CD4-positive, alpha-beta T cell treated with Interleukin-15 for 1 hour (primary cell): ENCODE measurements around the gene ANKRD6.
"Not testable (repeated sequence)": the region's sequence is repeated elsewhere in the genome, so short reads cannot be mapped to it uniquely, and the experiment has no call there.

Experiments used
- DNase-seq: peaks from one replicate; pipeline ENCODE4 v3.0.0-alpha.2; 2020

ANKRD6 gene

GRCh38 chr6:89432875-89433251 lies at the start of gene ANKRD6:
ANKRD6 (plus strand) TSS chr6:89433152; CDS start chr6:89566977, 133,825 bp downstream.
- DNase-seq: peak; percentile 78

- DNase-seq: no peak
Measured at GRCh38 chr6:89385156-89385667, 47.7 kb upstream of the ANKRD6 start.

GRCh38 chr6:89385846-89386245 lies 47.1 kb upstream of the ANKRD6 start:
- DNase-seq: no peak

- no peak for DNase-seq
Measured at GRCh38 chr6:89386917-89387491, 45.9 kb upstream of the ANKRD6 start.

GRCh38 chr6:89387516-89388201 lies 45.3 kb upstream of the ANKRD6 start:
- DNase-seq: no peak

GRCh38 chr6:89388846-89389245 lies 44.1 kb upstream of the ANKRD6 start:
- DNase-seq: no peak

GRCh38 chr6:89392823-89393222 lies 40.1 kb upstream of the ANKRD6 start:
- no peak for DNase-seq

- no peak for DNase-seq
Measured at GRCh38 chr6:89393659-89394058, 39.3 kb upstream of the ANKRD6 start.

GRCh38 chr6:89397884-89398283 lies 35.1 kb upstream of the ANKRD6 start:
- not testable (repeated sequence) for DNase-seq

GRCh38 chr6:89398762-89399525 lies 34.0 kb upstream of the ANKRD6 start:
- DNase-seq: no peak

- DNase-seq: no peak
Measured at GRCh38 chr6:89400050-89400449, 32.9 kb upstream of the ANKRD6 start.

- no peak for DNase-seq
Measured at GRCh38 chr6:89400912-89401399, 32.0 kb upstream of the ANKRD6 start.

GRCh38 chr6:89402776-89403175 lies 30.2 kb upstream of the ANKRD6 start:
- no peak for DNase-seq

- DNase-seq: no peak
Measured at GRCh38 chr6:89404512-89404911, 28.4 kb upstream of the ANKRD6 start.

GRCh38 chr6:89406141-89406540 lies 26.8 kb upstream of the ANKRD6 start:
- peak; percentile 24 for DNase-seq

GRCh38 chr6:89409461-89410035 lies 23.4 kb upstream of the ANKRD6 start:
- DNase-seq: no peak

GRCh38 chr6:89410231-89410761 lies 22.7 kb upstream of the ANKRD6 start:
- DNase-seq: no peak

GRCh38 chr6:89410788-89411144 lies 22.2 kb upstream of the ANKRD6 start:
- DNase-seq: no peak

GRCh38 chr6:89411145-89412070 lies 21.5 kb upstream of the ANKRD6 start:
- peak; percentile 19 for DNase-seq

- DNase-seq: peak; percentile 78
Measured at GRCh38 chr6:89412071-89413005, 20.6 kb upstream of the ANKRD6 start, which contains the start of gene RRAGD. RRAGD (minus strand) TSS chr6:89412273; CDS start chr6:89411993, 280 bp downstream.

- no peak for DNase-seq
Measured at GRCh38 chr6:89413006-89413400, 19.9 kb upstream of the ANKRD6 start.
